Liver (tissue), 9 donors: ENCODE results near the gene SDF2L1. TPM values are rescaled to one million over a fixed set of nuclear protein-coding genes. Genes with fewer than 3 reads are reported as not detected.
"Not testable (repeated sequence)": the region's sequence is repeated elsewhere in the genome, so short reads cannot be mapped to it uniquely, and the experiment has no call there.

ENCODE experiments used
- DNase-seq: peaks from one replicate; pipeline ENCODE4 v3.0.0-alpha.2; 2017; ENCODE audit warnings: low spot score
- H3K27ac ChIP-seq, 2 donors: one replicate each; pipeline ENCODE4 v1.7.0; 2013; ENCODE audit warnings: inconsistent platforms in 2 of 2, low read length in 2 of 2, control low read depth in 1 of 2, low read depth in 1 of 2, mild to moderate bottlenecking in 1 of 2
- H3K27me3 ChIP-seq, 4 donors: one replicate each; pipeline versions ENCODE4 v1.6.1 to v1.7.0; 2013; ENCODE audit warnings: low read length in 3 of 4, inconsistent platforms in 1 of 4, mild to moderate bottlenecking in 1 of 4, moderate library complexity in 1 of 4; ENCODE audit not compliant: control insufficient read depth in 4 of 4, insufficient read depth in 4 of 4
- H3K36me3 ChIP-seq, 4 donors: one replicate each; pipeline versions ENCODE4 v1.6.1 to v1.7.0; 2013; ENCODE audit warnings: low read length in 3 of 4, mild to moderate bottlenecking in 3 of 4, low read depth in 1 of 4, moderate library complexity in 1 of 4; ENCODE audit not compliant: control insufficient read depth in 4 of 4, insufficient read depth in 3 of 4
- H3K4me1 ChIP-seq, 4 donors: one replicate each; pipeline versions ENCODE4 v1.6.1 to v1.7.0; 2013; ENCODE audit warnings: low read length in 3 of 4, mild to moderate bottlenecking in 3 of 4, moderate library complexity in 1 of 4; ENCODE audit not compliant: control insufficient read depth in 4 of 4, insufficient read depth in 4 of 4
- H3K4me3 ChIP-seq, 3 donors: one replicate each; pipeline versions ENCODE4 v1.6.1 to v1.7.0; 2013; ENCODE audit warnings: low read length in 3 of 3, control low read depth in 1 of 3, low read depth in 1 of 3, mild to moderate bottlenecking in 1 of 3
- H3K9ac ChIP-seq, 2 donors: one replicate each; pipeline ENCODE4 v1.7.0; 2013; ENCODE audit warnings: low read length in 2 of 2, mild to moderate bottlenecking in 2 of 2, moderate library complexity in 2 of 2, control low read depth in 1 of 2, low read depth in 1 of 2
- H3K9me3 ChIP-seq, 4 donors: one replicate each; pipeline versions ENCODE4 v1.6.1 to v1.7.0; 2013; ENCODE audit warnings: low read length in 3 of 4; ENCODE audit not compliant: control insufficient read depth in 4 of 4
- EGR1 ChIP-seq, 2 donors: IDR thresholded peaks; 2 replicates each; pipeline ENCODE4 v1.6.1; 2016 to 2018; ENCODE audit warnings: antibody characterized with exemption in 2 of 2, low read depth in 2 of 2
- FOXA1 ChIP-seq: IDR thresholded peaks from 2 replicates; pipeline ENCODE4 v1.6.1; 2016; ENCODE audit warnings: antibody characterized with exemption
- GABPA ChIP-seq, 2 donors: IDR thresholded peaks in 1 of 2; conservative IDR thresholded peaks in 1 of 2; 2 replicates each; pipeline ENCODE4 v1.6.1; 2016; ENCODE audit warnings: antibody characterized with exemption in 2 of 2, mild to moderate bottlenecking in 1 of 2, moderate library complexity in 1 of 2
- HNF4A ChIP-seq, 2 donors: conservative IDR thresholded peaks; 2 replicates each; pipeline ENCODE4 v1.6.1; 2016; ENCODE audit warnings: antibody characterized with exemption in 2 of 2, mild to moderate bottlenecking in 2 of 2
- HNF4G ChIP-seq: IDR thresholded peaks from 2 replicates; pipeline ENCODE4 v1.6.1; 2016; ENCODE audit warnings: antibody characterized with exemption
- JUND ChIP-seq, 2 donors: IDR thresholded peaks; 2 replicates each; pipeline ENCODE4 v1.6.1; 2016; ENCODE audit warnings: antibody characterized with exemption in 2 of 2
- RXRA ChIP-seq, 2 donors: IDR thresholded peaks; 2 replicates each; pipeline ENCODE4 v1.6.1; 2017 to 2018; ENCODE audit warnings: antibody characterized with exemption in 2 of 2, mild to moderate bottlenecking in 1 of 2
- SP1 ChIP-seq: IDR thresholded peaks from 2 replicates; pipeline ENCODE4 v1.6.1; 2018; ENCODE audit warnings: antibody characterized with exemption, mild to moderate bottlenecking
- YY1 ChIP-seq: IDR thresholded peaks from 2 replicates; pipeline ENCODE4 v1.6.1; 2016; ENCODE audit warnings: antibody characterized with exemption, mild to moderate bottlenecking
- WGBS: extraction: QIAGEN DNeasy Blood & Tissue Kit; methylation state at CpG from one replicate; pipeline ENCODE4 v1.1.7; 2013; 5-methylcytosine and 5-hydroxymethylcytosine counted together
- polyA plus RNA-seq, 2 donors: library from polyadenylated mRNA; stranded (reverse) in 1 of 2; unstranded in 1 of 2; fragments of 200-250 nt in 1 of 2; fragments of >200 nt in 1 of 2; fragmentation: Nextera tagmentation in 1 of 2; extraction: Ambion mirVana in 1 of 2; gene quantifications; one replicate each; pipeline versions ENCODE4 v1.2.1 to v1.2.3, GENCODE V29; 2013 to 2015
- total RNA-seq, 2 donors: library from RNA; depleted of rRNA; stranded (reverse); fragments of >200 nt; gene quantifications; one replicate each; pipeline ENCODE4 v1.2.3, GENCODE V29; 2014
- TF ChIP-seq, protein P1 (sequence below): IDR thresholded peaks from 2 replicates; pipeline ENCODE4 v1.6.1; 2016; ENCODE audit warnings: antibody characterized with exemption, mild to moderate bottlenecking
- TF ChIP-seq, protein P2 (sequence below): IDR thresholded peaks from 2 replicates; pipeline ENCODE4 v1.6.1; 2016; ENCODE audit warnings: antibody characterized with exemption
- TF ChIP-seq, protein P3 (sequence below): IDR thresholded peaks from 2 replicates; pipeline ENCODE4 v1.6.1; 2016; ENCODE audit warnings: antibody characterized with exemption
- donor health status: healthy.
- donor health status: healthy.
- donor health status: healthy.
- donor health status: healthy.
- donor health status: healthy.

Gene SDF2L1
- total and polyA plus RNA-seq, 4 donors, result 36.3 to 173 (median 82.9) TPM

DNA sequence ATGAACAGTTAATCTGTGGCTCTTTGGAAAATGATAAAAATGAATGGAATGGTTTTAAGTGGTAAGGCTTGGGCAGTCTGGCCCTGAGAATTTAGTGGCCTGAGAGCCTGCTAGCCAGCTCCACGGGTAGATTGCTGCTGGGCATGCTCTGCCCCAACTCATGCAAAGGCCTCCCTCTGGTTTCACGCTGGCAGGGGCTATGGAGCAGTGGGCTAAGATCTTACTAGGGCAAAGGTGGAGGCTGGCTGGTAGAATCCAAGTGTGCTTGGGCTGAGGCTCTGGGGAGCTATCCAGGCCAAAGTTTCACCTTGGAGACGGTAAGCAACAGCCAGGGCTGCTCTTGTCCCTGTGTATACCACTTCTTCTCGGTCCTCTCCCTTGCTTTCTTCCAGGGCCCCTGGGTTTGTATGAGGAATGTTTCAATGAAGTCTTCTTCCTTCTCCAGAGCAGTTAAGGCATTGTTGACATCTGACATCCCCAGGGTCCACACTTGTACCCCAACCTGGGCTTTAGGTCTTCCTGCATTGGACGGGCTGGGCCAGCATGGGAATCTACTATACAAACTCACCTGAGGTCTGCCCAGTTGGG is 47.1 kb upstream of the SDF2L1 start (continued):
- TF ChIP-seq, protein P1, sequence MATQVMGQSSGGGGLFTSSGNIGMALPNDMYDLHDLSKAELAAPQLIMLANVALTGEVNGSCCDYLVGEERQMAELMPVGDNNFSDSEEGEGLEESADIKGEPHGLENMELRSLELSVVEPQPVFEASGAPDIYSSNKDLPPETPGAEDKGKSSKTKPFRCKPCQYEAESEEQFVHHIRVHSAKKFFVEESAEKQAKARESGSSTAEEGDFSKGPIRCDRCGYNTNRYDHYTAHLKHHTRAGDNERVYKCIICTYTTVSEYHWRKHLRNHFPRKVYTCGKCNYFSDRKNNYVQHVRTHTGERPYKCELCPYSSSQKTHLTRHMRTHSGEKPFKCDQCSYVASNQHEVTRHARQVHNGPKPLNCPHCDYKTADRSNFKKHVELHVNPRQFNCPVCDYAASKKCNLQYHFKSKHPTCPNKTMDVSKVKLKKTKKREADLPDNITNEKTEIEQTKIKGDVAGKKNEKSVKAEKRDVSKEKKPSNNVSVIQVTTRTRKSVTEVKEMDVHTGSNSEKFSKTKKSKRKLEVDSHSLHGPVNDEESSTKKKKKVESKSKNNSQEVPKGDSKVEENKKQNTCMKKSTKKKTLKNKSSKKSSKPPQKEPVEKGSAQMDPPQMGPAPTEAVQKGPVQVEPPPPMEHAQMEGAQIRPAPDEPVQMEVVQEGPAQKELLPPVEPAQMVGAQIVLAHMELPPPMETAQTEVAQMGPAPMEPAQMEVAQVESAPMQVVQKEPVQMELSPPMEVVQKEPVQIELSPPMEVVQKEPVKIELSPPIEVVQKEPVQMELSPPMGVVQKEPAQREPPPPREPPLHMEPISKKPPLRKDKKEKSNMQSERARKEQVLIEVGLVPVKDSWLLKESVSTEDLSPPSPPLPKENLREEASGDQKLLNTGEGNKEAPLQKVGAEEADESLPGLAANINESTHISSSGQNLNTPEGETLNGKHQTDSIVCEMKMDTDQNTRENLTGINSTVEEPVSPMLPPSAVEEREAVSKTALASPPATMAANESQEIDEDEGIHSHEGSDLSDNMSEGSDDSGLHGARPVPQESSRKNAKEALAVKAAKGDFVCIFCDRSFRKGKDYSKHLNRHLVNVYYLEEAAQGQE, result no peak
- TF ChIP-seq, protein P2, sequence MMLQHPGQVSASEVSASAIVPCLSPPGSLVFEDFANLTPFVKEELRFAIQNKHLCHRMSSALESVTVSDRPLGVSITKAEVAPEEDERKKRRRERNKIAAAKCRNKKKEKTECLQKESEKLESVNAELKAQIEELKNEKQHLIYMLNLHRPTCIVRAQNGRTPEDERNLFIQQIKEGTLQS, result no peak
- TF ChIP-seq YY1, result no peak
- no peak for TF ChIP-seq FOXA1
- no peak for TF ChIP-seq HNF4A (conservative IDR thresholded peaks at IDR 0.05)
- TF ChIP-seq, protein P3, sequence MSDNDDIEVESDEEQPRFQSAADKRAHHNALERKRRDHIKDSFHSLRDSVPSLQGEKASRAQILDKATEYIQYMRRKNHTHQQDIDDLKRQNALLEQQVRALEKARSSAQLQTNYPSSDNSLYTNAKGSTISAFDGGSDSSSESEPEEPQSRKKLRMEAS, result no peak
- TF ChIP-seq GABPA (IDR thresholded peaks at IDR 0.05 in 1 of 2, conservative IDR thresholded peaks at IDR 0.05 in 1 of 2), result no peak
- TF ChIP-seq JUND (IDR thresholded peaks at IDR 0.05), result no peak
- TF ChIP-seq SP1, result no peak
- TF ChIP-seq HNF4G, result no peak
- TF ChIP-seq RXRA (IDR thresholded peaks at IDR 0.05), result no peak
- no peak for TF ChIP-seq EGR1 (IDR thresholded peaks at IDR 0.05; ENCODE audit: low read depth in 2 of 2)

DNA sequence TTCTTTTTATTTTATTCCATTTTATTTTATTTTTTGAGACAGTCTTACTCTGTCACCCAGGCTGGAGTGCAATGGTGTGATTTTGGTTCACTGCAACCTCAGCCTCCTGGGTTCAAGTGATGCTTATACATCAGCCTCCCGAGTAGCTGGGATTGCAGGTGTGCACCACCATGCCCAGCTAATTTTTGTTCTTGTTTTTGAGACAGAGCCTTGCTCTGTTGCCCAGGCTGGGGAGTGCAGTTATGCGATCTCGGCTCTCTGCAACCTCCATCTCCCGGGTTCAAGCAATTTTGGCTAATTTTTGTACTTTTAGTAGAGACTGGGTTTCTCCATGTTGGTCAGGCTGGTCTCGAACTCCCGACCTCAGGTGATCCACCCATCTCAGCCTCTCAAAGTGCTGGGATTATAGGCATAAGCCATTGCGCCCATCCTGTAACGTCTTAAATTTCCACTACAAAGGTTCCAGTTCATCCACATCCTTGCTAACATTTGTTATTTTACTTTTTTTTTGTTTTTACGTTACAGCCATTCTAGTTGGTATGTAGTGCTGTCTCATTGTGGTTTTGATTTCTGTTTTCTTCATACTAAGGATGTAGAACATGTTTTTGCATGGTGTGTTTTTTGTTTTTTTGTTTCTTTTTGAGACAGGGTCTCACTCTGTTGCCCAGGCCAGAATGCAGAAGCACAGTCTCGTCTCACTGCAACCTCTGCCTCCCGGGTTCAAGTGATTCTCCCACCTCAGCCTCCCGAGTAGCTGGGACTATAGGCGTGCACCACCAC is 45.6 kb upstream of the SDF2L1 start:
- not testable (repeated sequence) for H3K27ac ChIP-seq, H3K9ac ChIP-seq, H3K4me1 ChIP-seq, H3K9me3 ChIP-seq, H3K27me3 ChIP-seq, H3K4me3 ChIP-seq, DNase-seq
- peaks cover 0 to 30% (median 22%) of the 10 kb centered on the region in 4 donors for H3K36me3 ChIP-seq
- WGBS, result 95% methylated on average over 13 of the region's 13 CpGs

DNA sequence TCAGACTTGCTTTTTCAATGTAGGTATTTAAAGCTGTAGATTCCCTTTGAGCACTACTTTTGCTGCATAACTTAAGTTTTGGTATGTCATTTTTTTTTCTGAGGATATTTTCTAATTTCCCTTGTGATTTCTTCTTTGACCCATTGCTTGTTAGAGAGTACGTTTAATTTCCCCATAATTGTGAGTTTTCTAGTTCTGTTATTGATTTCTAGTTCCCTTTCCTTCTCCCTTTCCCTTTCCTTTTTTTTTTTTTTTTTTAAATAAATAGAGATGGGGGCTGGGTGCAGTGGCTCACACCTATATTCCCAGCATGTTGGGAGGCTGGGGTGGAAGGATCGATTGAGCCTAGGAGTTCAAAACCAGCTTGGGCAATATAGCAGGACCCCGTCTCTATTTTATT is 43.8 kb upstream of the SDF2L1 start:
- Histone ChIP-seq H3K9ac (no peak overlapping the region), H3K36me3 (peaks cover 0 to 28% (median 17%) of the 10 kb centered on the region in 4 donors), H3K27me3 (no peaks in the 10 kb centered on the region), H3K9me3 (no peaks in the 10 kb centered on the region), H3K4me3 (no peak overlapping the region), H3K4me1 (no peaks in the 10 kb centered on the region), H3K27ac (no peak overlapping the region)
- no peak for DNase-seq
- TF ChIP-seq HNF4G (no peak), RXRA (IDR thresholded peaks at IDR 0.05) (no peak), EGR1 (IDR thresholded peaks at IDR 0.05; ENCODE audit: low read depth in 2 of 2) (no peak), GABPA (IDR thresholded peaks at IDR 0.05 in 1 of 2, conservative IDR thresholded peaks at IDR 0.05 in 1 of 2) (no peak), HNF4A (conservative IDR thresholded peaks at IDR 0.05) (no peak)
- 83% methylated on average over 3 of the region's 3 CpGs for WGBS
